HG03025 (cell line): ENCODE data around the gene TAS2R40.
A peak's percentile ranks its signal among the peaks of the same experiment; 100 is the strongest.

Source experiments
- ATAC-seq: cut with Tn5 transposase; IDR thresholded peaks from one replicate; pipeline ENCODE4 v1.9.1; 2021; ENCODE audit warnings: mild to moderate bottlenecking, moderate library complexity; ENCODE audit not compliant: unreplicated experiment, low FRiP score

Gene TAS2R40

GRCh38 chr7:143222782-143223181 lies 945 bp downstream of the TAS2R40 start:
- no peak for ATAC-seq

DNA sequence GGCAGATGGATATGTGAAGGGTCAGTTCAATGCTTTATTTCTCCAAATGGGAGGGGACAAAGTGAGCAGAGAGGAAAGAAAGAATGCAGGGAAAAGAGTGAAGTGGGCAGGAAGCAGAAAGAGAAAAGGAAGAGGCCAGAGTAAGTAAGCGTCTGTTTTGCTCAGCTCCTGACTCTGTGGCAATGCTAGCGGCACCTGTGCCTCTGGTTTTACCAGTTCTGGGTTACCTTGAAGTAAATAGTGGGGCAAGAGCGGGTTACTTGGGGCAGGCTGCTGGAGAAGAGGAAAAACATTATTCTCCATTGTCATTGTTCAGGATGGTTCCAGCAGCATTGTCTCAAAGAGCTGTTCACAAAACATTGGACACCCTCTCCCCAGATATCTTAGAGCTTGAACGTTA lies 1.9 kb downstream of the TAS2R40 start:
- ATAC-seq = no peak

DNA sequence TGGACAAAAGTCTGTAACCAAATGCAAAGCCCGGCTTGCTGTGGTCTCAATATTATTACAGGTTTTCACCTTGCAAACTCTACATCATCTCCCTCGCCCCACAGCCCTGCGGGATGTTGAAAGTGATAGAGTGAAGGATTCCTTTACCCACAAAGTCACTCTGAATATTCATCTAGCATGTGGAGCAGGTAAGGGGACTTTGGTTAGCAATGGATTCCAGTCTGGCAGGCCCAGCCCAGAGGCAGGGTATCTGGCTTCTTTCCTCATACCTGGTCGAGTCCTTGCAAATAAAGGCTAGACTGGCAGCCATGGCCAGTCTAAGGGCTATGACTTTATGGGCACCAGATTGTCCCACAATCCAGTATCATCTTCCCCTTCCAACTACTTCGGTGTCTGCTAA lies 3.2 kb downstream of the TAS2R40 start:
- ATAC-seq = no peak

- ATAC-seq = no peak
These were observed 6.0 kb downstream of the TAS2R40 start for GRCh38 chr7:143227806-143228205.

GRCh38 chr7:143229054-143229790 lies 7.4 kb downstream of the TAS2R40 start:
- ATAC-seq = no peak

GRCh38 chr7:143230602-143231457 lies 9.0 kb downstream of the TAS2R40 start:
- ATAC-seq = no peak

- no peak for ATAC-seq
These were observed 12.1 kb downstream of the TAS2R40 start for GRCh38 chr7:143233816-143234532.

- no peak for ATAC-seq
These were observed 12.7 kb downstream of the TAS2R40 start for GRCh38 chr7:143234533-143234875.

GRCh38 chr7:143235561-143235960 lies 13.7 kb downstream of the TAS2R40 start:
- ATAC-seq = no peak

- no peak for ATAC-seq
These were observed 14.7 kb downstream of the TAS2R40 start for GRCh38 chr7:143236408-143236990.

DNA sequence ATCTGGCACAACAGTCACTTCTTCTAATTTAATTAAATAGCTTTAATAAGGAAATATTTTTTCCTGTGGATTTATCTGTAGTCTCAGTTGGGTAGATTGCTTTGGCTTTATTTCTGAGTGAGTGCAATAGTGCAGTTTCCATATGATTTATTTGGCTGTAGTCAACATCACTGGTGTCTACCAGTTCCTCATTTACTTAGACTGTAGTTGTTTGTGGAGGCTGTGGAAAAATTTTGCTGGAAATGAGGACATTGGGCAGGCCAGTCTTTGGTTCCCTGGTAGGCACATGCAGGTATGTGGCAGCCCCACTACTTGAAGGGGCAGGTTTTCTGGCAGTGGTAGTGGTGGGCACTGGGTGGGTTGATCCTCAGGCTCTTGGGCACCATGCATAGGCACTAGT lies 15.5 kb downstream of the TAS2R40 start:
- no peak for ATAC-seq

DNA sequence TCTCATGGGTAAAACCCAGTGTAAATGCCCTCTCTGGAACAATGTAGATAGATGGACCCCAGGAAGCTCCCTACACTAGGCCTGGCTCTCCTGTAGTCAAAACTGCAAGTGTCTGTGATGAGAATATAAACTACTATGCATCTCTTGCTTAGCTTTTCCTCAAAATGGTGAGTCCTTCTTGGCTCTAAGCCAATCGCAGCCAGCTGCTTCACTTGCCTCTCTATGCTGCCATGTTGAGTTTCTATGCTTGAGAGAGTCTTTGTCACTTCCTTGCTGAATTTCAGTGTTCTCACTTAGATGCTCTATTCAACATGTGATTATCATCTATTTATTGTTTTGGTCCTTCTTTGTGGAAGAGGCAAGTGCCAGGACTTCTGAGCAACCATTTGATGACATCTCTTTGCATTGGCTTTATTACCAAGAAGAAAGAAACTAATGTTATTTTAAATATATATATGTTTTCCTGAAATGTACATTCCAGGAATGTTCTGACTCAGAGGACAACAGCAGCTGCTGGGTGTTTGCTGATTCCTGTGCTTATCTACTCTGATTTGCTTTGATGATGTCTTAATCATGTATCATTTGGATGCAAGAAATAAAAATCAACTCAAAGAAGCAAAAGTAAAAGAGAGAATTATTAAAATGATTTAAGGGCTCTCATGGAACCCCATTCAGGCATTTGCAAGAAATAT lies 16.6 kb downstream of the TAS2R40 start:
- no peak for ATAC-seq

DNA sequence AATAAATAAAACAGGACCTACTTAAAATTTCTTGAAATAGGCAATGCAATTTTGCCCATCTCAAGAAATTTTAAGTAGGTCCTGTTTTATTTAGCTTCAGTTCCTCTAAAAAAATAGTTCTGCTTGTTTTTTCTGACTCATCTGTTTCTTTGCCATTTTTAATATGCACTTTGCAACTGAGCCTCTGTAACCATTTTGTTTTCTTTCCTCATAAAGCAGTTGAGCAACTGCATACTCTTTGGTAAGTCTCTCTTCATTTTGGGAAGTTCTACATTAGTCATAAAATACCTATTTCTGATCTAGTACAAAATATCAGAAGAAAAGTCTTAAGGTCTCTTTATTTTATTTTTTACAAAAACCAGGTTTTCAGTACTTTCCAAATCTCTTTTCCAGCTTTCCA lies 18.0 kb downstream of the TAS2R40 start:
- no peak for ATAC-seq

GRCh38 chr7:143240291-143241168 lies 18.7 kb downstream of the TAS2R40 start:
- ATAC-seq = peak; percentile 75

GRCh38 chr7:143242306-143242705 lies 20.5 kb downstream of the TAS2R40 start:
- ATAC-seq = no peak

- ATAC-seq = no peak
These were observed 21.3 kb downstream of the TAS2R40 start for GRCh38 chr7:143243111-143243510.

DNA sequence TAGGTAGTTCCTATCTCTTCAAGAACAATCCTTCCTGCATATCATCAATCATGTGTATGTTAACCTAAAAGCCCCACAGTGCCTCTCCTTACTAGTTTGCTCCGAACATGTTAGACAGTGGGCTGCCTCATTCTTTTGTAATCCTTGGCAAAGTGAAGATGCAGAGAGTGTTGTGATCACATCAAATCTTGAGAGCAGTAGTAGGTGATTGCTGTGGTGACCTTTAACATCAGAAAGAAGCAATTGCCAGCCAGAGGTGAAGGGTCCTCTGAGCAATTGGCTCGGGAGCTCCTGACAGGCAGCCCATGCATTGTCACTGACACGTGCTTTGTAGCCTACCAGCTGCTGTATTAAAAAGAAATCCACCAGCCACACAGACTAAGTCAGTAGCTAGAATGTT lies 21.8 kb downstream of the TAS2R40 start:
- no peak for ATAC-seq

DNA sequence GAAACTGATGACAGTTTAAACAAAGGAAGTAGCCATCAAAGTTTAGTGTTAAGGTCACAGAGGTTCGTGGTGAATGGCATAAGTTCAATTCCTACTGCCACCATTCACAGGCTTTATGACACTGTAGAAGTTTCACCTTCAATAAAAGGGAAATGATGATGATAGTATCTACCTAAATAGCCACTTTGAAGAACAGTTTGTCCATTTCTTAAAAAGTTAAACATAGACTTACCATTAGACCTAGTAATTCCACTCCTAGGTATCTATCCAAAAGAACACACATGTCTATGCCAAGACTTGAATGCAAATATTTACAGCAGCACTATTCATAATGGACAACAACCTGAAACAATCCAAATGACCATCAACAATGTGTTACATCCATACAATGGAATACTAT lies 22.5 kb downstream of the TAS2R40 start:
- no peak for ATAC-seq

GRCh38 chr7:143245123-143245522 lies 23.3 kb downstream of the TAS2R40 start:
- no peak for ATAC-seq
